Choroid plexus epithelial cell (primary cell): Measurements from ENCODE around the gene AKT3.
"Not testable (repeated sequence)": the region's sequence is repeated elsewhere in the genome, so short reads cannot be mapped to it uniquely, and the experiment has no call there.

Source experiments
- DNase-seq: peaks from one replicate; pipeline ENCODE4 v3.0.0-alpha.2; 2010; ENCODE audit warnings: low read depth
- H3K4me3 ChIP-seq: 2 replicates; pipeline ENCODE4 v1.5.1; 2011; ENCODE audit warnings: low read depth, mild to moderate bottlenecking, control low read depth, low read length, moderate library complexity
- TF ChIP-seq, protein P1 (sequence below): conservative IDR thresholded peaks from 2 replicates; pipeline ENCODE4 v1.5.1; 2011; ENCODE audit warnings: low read depth, mild to moderate bottlenecking, control low read depth, inconsistent platforms, low read length, moderate library complexity

Gene AKT3

GRCh38 chr1:243605604-243606003, 244.4 kb downstream of the AKT3 start:
- TF ChIP-seq, protein P1, sequence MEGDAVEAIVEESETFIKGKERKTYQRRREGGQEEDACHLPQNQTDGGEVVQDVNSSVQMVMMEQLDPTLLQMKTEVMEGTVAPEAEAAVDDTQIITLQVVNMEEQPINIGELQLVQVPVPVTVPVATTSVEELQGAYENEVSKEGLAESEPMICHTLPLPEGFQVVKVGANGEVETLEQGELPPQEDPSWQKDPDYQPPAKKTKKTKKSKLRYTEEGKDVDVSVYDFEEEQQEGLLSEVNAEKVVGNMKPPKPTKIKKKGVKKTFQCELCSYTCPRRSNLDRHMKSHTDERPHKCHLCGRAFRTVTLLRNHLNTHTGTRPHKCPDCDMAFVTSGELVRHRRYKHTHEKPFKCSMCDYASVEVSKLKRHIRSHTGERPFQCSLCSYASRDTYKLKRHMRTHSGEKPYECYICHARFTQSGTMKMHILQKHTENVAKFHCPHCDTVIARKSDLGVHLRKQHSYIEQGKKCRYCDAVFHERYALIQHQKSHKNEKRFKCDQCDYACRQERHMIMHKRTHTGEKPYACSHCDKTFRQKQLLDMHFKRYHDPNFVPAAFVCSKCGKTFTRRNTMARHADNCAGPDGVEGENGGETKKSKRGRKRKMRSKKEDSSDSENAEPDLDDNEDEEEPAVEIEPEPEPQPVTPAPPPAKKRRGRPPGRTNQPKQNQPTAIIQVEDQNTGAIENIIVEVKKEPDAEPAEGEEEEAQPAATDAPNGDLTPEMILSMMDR, result no peak
- no peak overlapping the region for H3K4me3 ChIP-seq
- DNase-seq, result peak; percentile 36

GRCh38 chr1:243601720-243602119, 248.3 kb downstream of the AKT3 start:
- TF ChIP-seq, protein P1, result no peak
- no peak overlapping the region for H3K4me3 ChIP-seq

GRCh38 chr1:243598433-243598832, 251.6 kb downstream of the AKT3 start:
- H3K4me3 ChIP-seq, result no peak overlapping the region
- peak; percentile 86 for DNase-seq

More at GRCh38 chr1:243601720-243602119, 248.3 kb downstream of the AKT3 start:
- no peak for DNase-seq

GRCh38 chr1:243597383-243597782, 252.7 kb downstream of the AKT3 start:
- peak; percentile 20 for DNase-seq
- TF ChIP-seq, protein P1, result no peak

More at GRCh38 chr1:243598433-243598832, 251.6 kb downstream of the AKT3 start:
- TF ChIP-seq, protein P1, result no peak

GRCh38 chr1:243596431-243597062, 253.5 kb downstream of the AKT3 start:
- peak; percentile 95 for DNase-seq
- TF ChIP-seq, protein P1, result no peak
- no peak overlapping the region for H3K4me3 ChIP-seq

More at GRCh38 chr1:243597383-243597782, 252.7 kb downstream of the AKT3 start:
- no peak overlapping the region for H3K4me3 ChIP-seq

GRCh38 chr1:243595527-243596210, 254.4 kb downstream of the AKT3 start:
- TF ChIP-seq, protein P1, result no peak
- no peak overlapping the region for H3K4me3 ChIP-seq
- peak; percentile 88 for DNase-seq

DNA sequence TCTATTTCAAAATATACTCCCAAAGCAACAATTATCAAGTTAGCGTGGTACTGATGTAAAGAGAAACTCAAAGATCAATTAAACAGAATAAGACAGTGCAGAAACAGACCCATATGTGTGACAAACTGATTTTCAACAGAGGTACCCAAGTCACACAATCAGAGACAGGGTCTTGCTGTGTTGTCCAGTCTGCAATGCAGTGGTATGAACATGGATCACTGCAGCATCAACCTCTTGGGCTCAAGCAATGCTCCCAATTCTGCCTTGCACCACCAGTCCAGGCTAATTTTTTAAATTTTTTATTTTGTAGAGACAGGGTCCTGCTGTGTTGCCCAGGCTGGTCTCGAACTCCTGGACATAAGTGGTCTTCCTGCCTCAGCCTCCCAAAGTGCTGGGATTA, 255.6 kb downstream of the AKT3 start:
- TF ChIP-seq, protein P1, result no peak
- no peak overlapping the region for H3K4me3 ChIP-seq
- DNase-seq, result no peak

DNA sequence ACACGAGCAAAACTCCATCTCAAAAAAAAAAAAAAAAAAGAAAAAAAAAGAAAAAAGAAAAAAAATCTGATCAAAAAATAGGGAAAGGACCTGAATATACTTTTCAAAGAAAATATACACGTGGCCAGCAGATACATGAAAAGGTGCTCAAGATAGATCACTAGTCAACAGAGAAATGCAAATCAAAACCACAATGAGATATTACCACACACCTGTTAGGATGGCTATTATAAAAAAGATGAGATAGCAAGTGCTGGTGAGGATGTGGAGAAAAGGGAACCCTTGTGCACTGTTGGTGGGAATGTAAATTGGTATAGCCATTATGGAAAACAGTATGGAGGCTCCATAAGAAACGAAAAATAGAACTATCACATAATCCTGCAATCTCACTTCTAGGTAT, 260.8 kb downstream of the AKT3 start:
- DNase-seq, H3K4me3 ChIP-seq: not testable (repeated sequence)
